GM12891 (cell line): ENCODE results near the gene TWIST1.

Experiments used
- DNase-seq: peaks from one replicate; pipeline ENCODE4 v3.0.0; 2011; ENCODE audit warnings: low spot score; ENCODE audit not compliant: insufficient read length
- FAIRE-seq: peaks from 2 replicates; lab custom pipeline; 2011; peaks lifted over from hg19 to GRCh38; lab: Jason Lieb, UNC
- PAX5 ChIP-seq: IDR thresholded peaks from 2 replicates; pipeline ENCODE4 v1.6.1; 2011; ENCODE audit warnings: low read length, moderate library complexity, mild to moderate bottlenecking; ENCODE audit not compliant: insufficient read depth, severe bottlenecking
- POLR2A ChIP-seq: IDR thresholded peaks from 2 replicates; pipeline ENCODE4 v1.6.1; 2011; ENCODE audit warnings: low read depth, low read length, control low read depth
- POLR2AphosphoS5 ChIP-seq: IDR thresholded peaks from 2 replicates; pipeline ENCODE4 v1.6.1; 2011; ENCODE audit warnings: low read depth, low read length, control low read depth
- POU2F2 ChIP-seq: IDR thresholded peaks from 2 replicates; pipeline ENCODE4 v1.6.1; 2011; ENCODE audit warnings: low read depth, mild to moderate bottlenecking, control low read depth, low read length, moderate library complexity
- SPI1 ChIP-seq: IDR thresholded peaks from 2 replicates; pipeline ENCODE4 v1.6.1; 2011; ENCODE audit warnings: low read depth, low read length, control low read depth
- TAF1 ChIP-seq: IDR thresholded peaks from 2 replicates; pipeline ENCODE4 v1.6.1; 2011; ENCODE audit warnings: low read depth, low read length, control low read depth

TWIST1 gene

DNA sequence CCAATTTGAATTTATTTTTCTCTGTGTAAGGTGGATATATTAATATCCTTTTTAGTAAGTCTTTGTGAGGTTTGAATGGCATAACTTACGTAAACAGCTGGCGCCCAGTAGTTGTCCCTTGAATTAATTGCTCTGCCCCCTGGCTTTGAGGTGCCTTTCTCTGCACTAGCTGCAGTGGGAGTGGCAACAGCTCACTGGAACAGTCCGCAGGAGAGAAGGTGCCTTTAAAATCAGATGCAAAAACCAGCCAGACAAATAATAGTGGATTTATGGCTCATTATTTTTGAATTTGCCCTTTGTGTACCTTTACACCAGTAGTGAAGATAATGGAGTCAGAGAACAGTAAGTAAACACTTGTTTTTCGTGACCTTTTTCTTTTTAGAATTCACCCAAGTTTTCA, 16.0 kb upstream of the TWIST1 start:
- FAIRE-seq (no peak), DNase-seq (no peak)
- TF ChIP-seq POU2F2 (no peak), PAX5 (no peak), SPI1 (no peak), POLR2AphosphoS5 (no peak), POLR2A (no peak), TAF1 (no peak)

DNA sequence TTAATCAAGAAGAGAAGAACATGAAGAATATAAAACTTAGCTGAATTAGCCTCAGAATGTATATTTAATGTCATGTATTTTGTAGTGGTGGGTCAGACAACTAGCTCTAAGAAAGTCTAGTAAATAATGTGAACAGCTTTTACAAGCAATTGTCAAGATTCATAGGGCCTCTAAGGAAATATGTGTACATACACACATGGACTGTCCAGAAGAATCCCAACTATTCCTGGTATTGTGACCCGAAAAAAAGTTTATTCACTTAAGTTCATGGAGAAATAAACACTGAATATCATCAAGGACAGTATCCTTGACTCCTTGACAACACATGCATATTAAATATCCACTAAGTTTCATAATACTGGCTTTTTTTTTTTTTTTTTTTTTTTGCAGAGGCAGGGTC, 11.4 kb upstream of the TWIST1 start:
- TF ChIP-seq POLR2A (no peak), POLR2AphosphoS5 (no peak), PAX5 (no peak), SPI1 (no peak), TAF1 (no peak), POU2F2 (no peak)
- DNase-seq (no peak), FAIRE-seq (no peak)

DNA sequence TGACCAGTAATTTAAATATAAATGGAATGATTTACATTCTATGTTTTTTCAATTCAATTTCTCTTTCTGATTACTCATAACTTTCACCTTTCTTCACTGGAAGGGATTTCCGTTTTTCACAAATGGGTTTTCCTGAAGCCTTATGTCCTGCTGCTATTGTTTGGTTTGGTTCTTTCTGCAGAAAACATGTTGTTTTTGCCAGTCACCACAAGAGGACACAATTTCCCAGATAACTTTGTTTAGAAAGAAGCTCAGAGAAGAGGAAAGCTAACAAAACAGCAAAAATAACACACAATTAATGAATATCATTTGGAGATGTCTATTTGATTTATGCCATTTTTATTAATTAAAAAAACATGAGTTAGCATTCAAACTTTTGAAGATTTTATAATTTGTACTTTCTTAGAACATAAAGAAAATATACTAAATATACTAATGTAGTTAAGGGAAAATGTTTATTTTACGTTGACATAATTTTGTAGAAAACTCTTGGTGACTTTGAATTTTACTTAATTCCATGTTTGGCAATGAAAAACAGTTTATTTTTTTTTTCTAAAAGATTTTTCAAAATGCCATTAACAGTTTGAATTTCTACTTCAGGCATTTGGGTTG, 4.6 kb upstream of the TWIST1 start:
- FAIRE-seq: no peak
- TF ChIP-seq TAF1 (no peak), POU2F2 (no peak)
- no peak for DNase-seq

DNA sequence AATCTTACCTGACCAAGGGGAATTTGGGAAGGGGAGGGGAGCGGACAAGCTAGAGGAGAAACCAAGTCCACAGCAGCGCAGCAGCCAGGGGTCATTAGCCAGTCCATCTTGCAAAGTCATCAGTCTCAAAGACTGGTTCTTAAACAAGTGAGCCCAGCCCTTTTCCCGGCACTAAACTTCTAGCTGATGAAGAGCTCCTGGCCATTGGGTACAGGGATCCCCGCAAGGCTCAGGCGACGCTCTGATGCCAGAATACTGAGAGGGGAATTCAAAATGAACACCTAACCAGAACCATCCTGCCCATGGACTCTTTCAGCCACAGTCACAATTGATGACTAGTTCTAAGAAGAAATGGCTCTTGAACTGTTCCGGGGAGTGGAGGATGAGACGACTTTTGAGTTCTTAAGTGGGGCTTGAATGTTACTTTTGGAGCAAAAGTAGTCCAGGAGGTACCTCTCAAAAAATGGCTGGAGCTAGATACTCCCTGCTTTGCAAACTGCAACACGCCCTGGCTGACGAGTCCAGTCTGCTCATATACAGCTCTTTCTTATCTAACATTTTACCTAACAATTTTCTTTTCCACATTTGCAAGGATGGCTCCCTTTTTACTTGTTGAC, 2.5 kb upstream of the TWIST1 start:
- FAIRE-seq (no peak), DNase-seq (no peak)
- no peak for TF ChIP-seq POU2F2
- TF ChIP-seq POLR2A: no peak
- no peak for TF ChIP-seq SPI1
- TF ChIP-seq TAF1: no peak
- no peak for TF ChIP-seq PAX5
- no peak for TF ChIP-seq POLR2AphosphoS5

DNA sequence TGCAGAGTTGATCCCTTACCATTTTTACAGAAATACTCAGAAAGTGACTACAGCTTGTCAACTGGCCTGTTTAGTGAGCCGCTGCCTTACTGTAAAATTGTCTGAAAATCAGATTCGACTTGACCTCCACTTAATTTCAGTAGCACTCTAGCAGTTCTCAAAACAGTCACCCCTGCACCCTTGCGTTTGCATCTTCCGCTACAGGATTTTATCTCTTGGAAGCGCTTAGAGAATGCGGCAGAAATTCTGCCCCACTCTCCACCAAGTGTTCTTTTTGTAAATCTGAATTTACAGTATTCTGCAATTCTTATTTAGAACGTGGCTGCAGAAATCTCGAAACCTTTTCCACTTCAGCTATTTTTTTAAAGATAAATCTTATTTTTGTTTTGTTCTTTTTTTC, 1.9 kb upstream of the TWIST1 start:
- no peak for FAIRE-seq
- TF ChIP-seq SPI1 (no peak), POLR2A (no peak), POU2F2 (no peak), PAX5 (no peak), POLR2AphosphoS5 (no peak), TAF1 (no peak)

DNA sequence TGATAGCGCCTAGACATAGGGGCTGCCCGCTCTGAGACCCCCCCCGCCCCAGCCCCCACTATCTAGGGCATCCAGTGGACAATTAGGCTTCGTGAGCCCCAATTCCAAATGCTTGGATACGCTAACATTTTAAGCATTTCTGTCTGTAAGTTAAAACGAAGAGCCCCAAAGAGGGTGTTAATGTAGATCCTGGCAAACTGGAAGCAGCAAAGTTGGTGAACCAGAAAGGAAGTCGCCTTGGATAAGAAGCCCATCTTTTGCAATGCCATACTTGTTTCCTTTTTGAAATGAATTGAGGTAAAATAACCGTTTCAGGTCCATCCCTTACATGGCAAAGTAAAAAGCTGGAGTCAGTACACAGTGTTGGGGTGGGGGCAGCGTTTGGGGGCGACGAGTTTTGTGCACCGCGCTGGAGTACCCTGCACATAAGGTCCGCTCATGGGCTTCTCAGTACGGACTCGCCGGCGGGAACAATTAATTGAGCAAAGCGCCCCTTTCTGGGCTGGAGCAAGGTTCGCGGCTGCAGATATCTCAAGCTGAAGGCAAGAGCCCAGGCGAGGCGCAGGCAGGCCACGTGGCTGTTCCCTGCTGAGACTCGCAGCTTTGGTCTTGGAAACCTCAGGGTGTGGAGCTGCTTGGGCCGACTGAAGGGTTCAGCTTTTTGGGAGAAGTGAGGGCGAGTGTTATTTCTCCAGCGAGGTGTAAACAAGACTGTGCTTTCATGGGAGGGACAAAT, 1.4 kb upstream of the TWIST1 start:
- FAIRE-seq (no peak), DNase-seq (no peak)
- TF ChIP-seq POLR2AphosphoS5: no peak
- no peak for TF ChIP-seq POLR2A
- TF ChIP-seq PAX5: no peak
- no peak for TF ChIP-seq TAF1
- TF ChIP-seq POU2F2: no peak
- TF ChIP-seq SPI1: no peak

More for the DNA sequence above, 1.9 kb upstream of the TWIST1 start:
- no peak for DNase-seq

DNA sequence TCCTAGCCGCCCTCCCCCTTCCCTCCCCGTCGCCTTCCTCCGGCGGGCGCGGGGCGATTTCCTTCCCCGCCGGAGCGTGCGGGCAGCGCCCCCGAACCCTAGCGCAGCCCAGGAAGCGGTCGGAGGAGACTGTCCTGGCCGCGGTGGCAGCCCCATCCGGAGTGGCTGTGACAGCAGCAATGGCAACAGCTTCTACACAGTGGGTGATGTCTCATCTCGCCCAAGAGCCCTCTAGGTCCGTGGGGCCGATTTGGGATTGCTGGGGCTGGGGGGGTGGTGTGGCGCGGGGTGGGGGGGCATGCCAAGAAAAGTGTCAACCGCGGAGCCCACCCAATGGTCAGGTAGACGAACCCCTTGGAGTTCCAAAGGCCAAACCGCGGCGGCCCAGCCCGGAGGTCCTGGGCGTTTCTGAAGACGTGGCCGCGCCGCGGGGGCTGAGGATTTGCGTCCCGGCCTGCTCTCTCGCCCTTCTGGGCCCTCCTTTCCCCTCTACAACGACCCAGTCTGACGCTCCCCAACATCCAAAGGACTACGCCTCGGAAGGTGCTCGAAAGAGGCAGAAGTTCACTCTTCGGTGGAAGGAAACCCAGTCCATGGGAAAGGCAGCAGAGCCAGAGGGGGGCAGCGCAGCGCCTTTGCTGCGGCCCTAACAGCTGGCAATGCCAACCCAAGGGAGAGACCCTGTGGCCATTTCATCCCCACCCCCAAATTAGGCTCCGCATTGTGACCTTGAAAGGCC, 603 bp upstream of the TWIST1 start:
- DNase-seq (no peak), FAIRE-seq (no peak)
- TF ChIP-seq POLR2A (no peak), TAF1 (no peak), POU2F2 (no peak), POLR2AphosphoS5 (no peak), SPI1 (no peak), PAX5 (no peak)

DNA sequence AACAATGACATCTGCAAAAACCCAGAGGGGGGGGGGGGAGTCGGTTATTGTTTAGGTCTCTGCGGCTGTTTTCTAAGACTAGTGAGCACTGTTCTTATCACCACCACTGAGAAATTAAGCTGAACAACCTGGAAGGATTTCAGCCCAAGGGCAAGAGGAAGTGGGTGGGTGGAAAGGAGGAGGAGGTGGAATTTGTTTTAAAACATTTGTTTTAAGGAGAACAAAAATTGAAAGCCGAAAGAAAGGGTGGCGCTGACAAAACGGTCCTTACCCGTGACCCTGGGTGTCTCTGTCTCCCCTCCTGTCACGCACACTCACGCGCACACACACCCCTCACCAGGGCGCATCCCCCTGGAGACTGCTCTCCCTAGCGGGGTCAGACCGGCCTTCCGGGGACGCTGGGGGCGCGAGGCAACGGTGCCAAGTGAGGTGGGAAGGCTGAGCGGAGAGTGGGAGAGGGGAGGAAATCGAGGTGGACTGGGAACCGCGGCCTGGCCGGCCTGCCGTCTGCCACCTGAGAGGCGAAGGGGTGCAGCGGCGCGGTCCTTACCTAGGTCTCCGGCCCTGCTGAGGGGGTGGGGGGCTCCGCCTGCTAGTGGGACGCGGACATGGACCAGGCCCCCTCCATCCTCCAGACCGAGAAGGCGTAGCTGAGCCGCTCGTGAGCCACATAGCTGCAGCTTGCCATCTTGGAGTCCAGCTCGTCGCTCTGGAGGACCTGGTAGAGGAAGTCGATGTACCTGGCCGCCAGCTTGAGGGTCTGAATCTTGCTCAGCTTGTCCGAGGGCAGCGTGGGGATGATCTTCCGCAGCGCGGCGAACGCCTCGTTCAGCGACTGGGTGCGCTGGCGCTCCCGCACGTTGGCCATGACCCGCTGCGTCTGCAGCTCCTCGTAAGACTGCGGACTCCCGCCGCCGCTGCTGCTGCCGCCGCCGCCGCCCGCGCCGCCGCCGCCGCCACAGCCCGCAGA, 1.0 kb downstream of the TWIST1 start:
- no peak for FAIRE-seq
- DNase-seq: no peak
- TF ChIP-seq SPI1 (no peak), PAX5 (no peak), POLR2AphosphoS5 (no peak), POU2F2 (no peak), TAF1 (no peak), POLR2A (no peak)
